ENCODE measurements around the gene PPP6R2. TPM values are rescaled to one million over a fixed set of nuclear protein-coding genes. Genes with fewer than 3 reads are reported as not detected.

PPP6R2 gene
- total and polyA plus RNA-seq, 4 donors: 35.2 to 70.0 (median 46.6) TPM

- Histone ChIP-seq H3K9ac (ENCODE audit: insufficient read depth in 1 of 2, low read length in 2 of 2) (no peak overlapping the region), H3K27ac (ENCODE audit: low read depth in 1 of 2, low read length in 1 of 2) (peak overlapping the region in 1 of 2 donors; percentile 50), H3K36me3 (ENCODE audit: control insufficient read depth in 4 of 4, insufficient read depth in 4 of 4, low read length in 4 of 4) (peaks cover 0 to 73% (median 26%) of the 10 kb centered on the region in 4 donors), H3K4me3 (no peak overlapping the region), H3K4me1 (ENCODE audit: control insufficient read depth in 5 of 5, insufficient read depth in 5 of 5, low read length in 5 of 5) (peaks cover 0 to 13% (median 3%) of the 10 kb centered on the region in 5 donors), H3K27me3 (ENCODE audit: control insufficient read depth in 3 of 3, insufficient read depth in 3 of 3, low read length in 2 of 3) (no peaks in the 10 kb centered on the region), H3K9me3 (ENCODE audit: control insufficient read depth in 4 of 4, insufficient read depth in 3 of 4, low read length in 3 of 4) (no peaks in the 10 kb centered on the region)
- 68 to 79% methylated on average over 27 to 28 of the region's 28 CpGs for WGBS, 2 donors
- peak in 2 of 3 donors; percentile 36 to 37 for DNase-seq
- TF ChIP-seq, protein P1, sequence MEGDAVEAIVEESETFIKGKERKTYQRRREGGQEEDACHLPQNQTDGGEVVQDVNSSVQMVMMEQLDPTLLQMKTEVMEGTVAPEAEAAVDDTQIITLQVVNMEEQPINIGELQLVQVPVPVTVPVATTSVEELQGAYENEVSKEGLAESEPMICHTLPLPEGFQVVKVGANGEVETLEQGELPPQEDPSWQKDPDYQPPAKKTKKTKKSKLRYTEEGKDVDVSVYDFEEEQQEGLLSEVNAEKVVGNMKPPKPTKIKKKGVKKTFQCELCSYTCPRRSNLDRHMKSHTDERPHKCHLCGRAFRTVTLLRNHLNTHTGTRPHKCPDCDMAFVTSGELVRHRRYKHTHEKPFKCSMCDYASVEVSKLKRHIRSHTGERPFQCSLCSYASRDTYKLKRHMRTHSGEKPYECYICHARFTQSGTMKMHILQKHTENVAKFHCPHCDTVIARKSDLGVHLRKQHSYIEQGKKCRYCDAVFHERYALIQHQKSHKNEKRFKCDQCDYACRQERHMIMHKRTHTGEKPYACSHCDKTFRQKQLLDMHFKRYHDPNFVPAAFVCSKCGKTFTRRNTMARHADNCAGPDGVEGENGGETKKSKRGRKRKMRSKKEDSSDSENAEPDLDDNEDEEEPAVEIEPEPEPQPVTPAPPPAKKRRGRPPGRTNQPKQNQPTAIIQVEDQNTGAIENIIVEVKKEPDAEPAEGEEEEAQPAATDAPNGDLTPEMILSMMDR (IDR thresholded peaks at IDR 0.05; ENCODE audit: control extremely low read depth, extremely low read depth): no peak
- no peak for ATAC-seq (ENCODE audit: insufficient read depth, low FRiP score)
Observed at GRCh38 chr22:50443801-50444625, 100.9 kb downstream of the PPP6R2 start.

DNA sequence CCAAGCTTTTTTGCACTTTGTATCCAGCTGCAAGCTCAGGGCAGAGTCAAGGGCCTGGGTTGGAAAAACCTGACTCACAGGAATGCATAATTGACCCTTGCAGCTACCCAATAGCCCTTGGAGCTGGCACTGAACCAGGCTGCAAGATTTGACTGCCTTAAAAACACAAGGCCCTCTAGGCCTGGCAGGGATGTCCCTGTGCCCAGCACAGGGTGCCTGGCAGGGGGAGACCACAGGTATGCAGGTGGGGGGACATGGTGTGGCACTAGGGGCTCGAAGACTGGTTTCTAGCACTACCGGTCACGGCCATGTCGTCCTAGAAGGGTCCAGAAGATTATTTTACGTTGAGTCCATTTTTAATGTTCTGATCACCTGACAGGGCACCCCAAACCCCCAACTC is 101.5 kb downstream of the PPP6R2 start:
- WGBS, 2 donors: 71 to 84% methylated on average over 5 of the region's 5 CpGs
- Histone ChIP-seq H3K9ac (ENCODE audit: insufficient read depth in 1 of 2, low read length in 2 of 2) (no peak overlapping the region), H3K27me3 (ENCODE audit: control insufficient read depth in 3 of 3, insufficient read depth in 3 of 3, low read length in 2 of 3) (no peaks in the 10 kb centered on the region), H3K27ac (ENCODE audit: low read depth in 1 of 2, low read length in 1 of 2) (peak overlapping the region in 1 of 2 donors; percentile 83), H3K4me1 (ENCODE audit: control insufficient read depth in 5 of 5, insufficient read depth in 5 of 5, low read length in 5 of 5) (peaks cover 0 to 13% (median 3%) of the 10 kb centered on the region in 5 donors), H3K36me3 (ENCODE audit: control insufficient read depth in 4 of 4, insufficient read depth in 4 of 4, low read length in 4 of 4) (peaks cover 0 to 67% (median 24%) of the 10 kb centered on the region in 4 donors), H3K4me3 (no peak overlapping the region), H3K9me3 (ENCODE audit: control insufficient read depth in 4 of 4, insufficient read depth in 3 of 4, low read length in 3 of 4) (no peaks in the 10 kb centered on the region)
- peak; percentile 37 for ATAC-seq (ENCODE audit: insufficient read depth, low FRiP score)
- TF ChIP-seq, protein P1 (IDR thresholded peaks at IDR 0.05; ENCODE audit: control extremely low read depth, extremely low read depth): no peak
- peak; percentile 48 to 77 (median 60) for DNase-seq

- H3K36me3 ChIP-seq (ENCODE audit: control insufficient read depth in 4 of 4, insufficient read depth in 4 of 4, low read length in 4 of 4): peaks cover 0 to 65% (median 19%) of the 10 kb centered on the region in 4 donors
- DNase-seq: peak; percentile 65 to 84 (median 80)
Observed at GRCh38 chr22:50445071-50445879, 102.1 kb downstream of the PPP6R2 start.

More at GRCh38 chr22:50445071-50445879, 102.1 kb downstream of the PPP6R2 start:
- Histone ChIP-seq H3K27me3 (ENCODE audit: control insufficient read depth in 3 of 3, insufficient read depth in 3 of 3, low read length in 2 of 3) (no peaks in the 10 kb centered on the region), H3K9ac (ENCODE audit: insufficient read depth in 1 of 2, low read length in 2 of 2) (no peak overlapping the region), H3K27ac (ENCODE audit: low read depth in 1 of 2, low read length in 1 of 2) (peak overlapping the region in 1 of 2 donors; percentile 83), H3K4me1 (ENCODE audit: control insufficient read depth in 5 of 5, insufficient read depth in 5 of 5, low read length in 5 of 5) (peaks cover 0 to 17% (median 3%) of the 10 kb centered on the region in 5 donors), H3K9me3 (ENCODE audit: control insufficient read depth in 4 of 4, insufficient read depth in 3 of 4, low read length in 3 of 4) (no peaks in the 10 kb centered on the region), H3K4me3 (no peak overlapping the region)
- peak; percentile 20 for ATAC-seq (ENCODE audit: insufficient read depth, low FRiP score)
- TF ChIP-seq, protein P1 (IDR thresholded peaks at IDR 0.05; ENCODE audit: control extremely low read depth, extremely low read depth): no peak
- 51 to 59% methylated on average over 30 of the region's 30 CpGs for WGBS, 2 donors
